Hematopoietic multipotent progenitor cell treated with erythropoietin and hydrocortisone succinate and interleukin-3 and kit ligand, for 4 days (in vitro differentiated cells): ENCODE data around the gene SFRP4.

Experiments
- DNase-seq: peaks from one replicate; pipeline ENCODE4 v3.0.0-alpha.2; 2015

Gene SFRP4

GRCh38 chr7:37924491-37925041 lies 7.9 kb upstream of the SFRP4 start:
- DNase-seq = no peak

- DNase-seq = no peak
These were observed 7.4 kb upstream of the SFRP4 start for GRCh38 chr7:37923996-37924395.

GRCh38 chr7:37921876-37922275 lies 5.3 kb upstream of the SFRP4 start:
- DNase-seq = peak; percentile 37

GRCh38 chr7:37920849-37921805 lies 4.5 kb upstream of the SFRP4 start:
- peak; percentile 95 for DNase-seq

GRCh38 chr7:37920305-37920848 lies 3.8 kb upstream of the SFRP4 start, which contains the start of gene EPDR1:
EPDR1 (plus strand) TSS chr7:37920640; CDS start chr7:37920940, 300 bp downstream.
- DNase-seq = peak; percentile 95

- no peak for DNase-seq
These were observed 1.9 kb upstream of the SFRP4 start for GRCh38 chr7:37918526-37918925.

- DNase-seq = peak; percentile 57
These were observed 472 bp downstream of the SFRP4 start for GRCh38 chr7:37916017-37916672.

GRCh38 chr7:37915438-37915837 lies 1.2 kb downstream of the SFRP4 start:
- peak; percentile 67 for DNase-seq

- DNase-seq = peak; percentile 49
These were observed 3.9 kb downstream of the SFRP4 start for GRCh38 chr7:37912756-37913155.

- no peak for DNase-seq
These were observed 8.3 kb downstream of the SFRP4 start for GRCh38 chr7:37908221-37908788.

GRCh38 chr7:37901890-37902524 lies 14.6 kb downstream of the SFRP4 start:
- no peak for DNase-seq

GRCh38 chr7:37901236-37901827 lies 15.3 kb downstream of the SFRP4 start:
- DNase-seq = peak; percentile 78

- no peak for DNase-seq
These were observed 16.8 kb downstream of the SFRP4 start for GRCh38 chr7:37899712-37900247.

GRCh38 chr7:37894671-37895070 lies 21.9 kb downstream of the SFRP4 start:
- DNase-seq = no peak

GRCh38 chr7:37893359-37893758 lies 23.3 kb downstream of the SFRP4 start:
- DNase-seq = no peak

GRCh38 chr7:37882086-37882485 lies 34.5 kb downstream of the SFRP4 start:
- no peak for DNase-seq
